Subcutaneous adipose tissue (tissue), 4 donors: Measurements from ENCODE around the gene PTTG1IP. TPM values are rescaled to one million over a fixed set of nuclear protein-coding genes. Genes with fewer than 3 reads are reported as not detected.

Source experiments
- total RNA-seq, 4 donors: library from RNA; depleted of rRNA; stranded (reverse); fragments of >200 nt; gene quantifications; one replicate each; pipeline ENCODE4 v1.1.0, GENCODE V29; 2016
- TF ChIP-seq, protein P1 (sequence below): fragments of 450-650 bp; IDR thresholded peaks from one replicate; pipeline ENCODE4 v1.5.1; 2016; ENCODE audit warnings: low read depth, mild to moderate bottlenecking, control low read depth, antibody characterized with exemption, moderate library complexity

The PTTG1IP gene
- total RNA-seq, 4 donors from 2014 or later = 131 to 244 (median 148) TPM

DNA sequence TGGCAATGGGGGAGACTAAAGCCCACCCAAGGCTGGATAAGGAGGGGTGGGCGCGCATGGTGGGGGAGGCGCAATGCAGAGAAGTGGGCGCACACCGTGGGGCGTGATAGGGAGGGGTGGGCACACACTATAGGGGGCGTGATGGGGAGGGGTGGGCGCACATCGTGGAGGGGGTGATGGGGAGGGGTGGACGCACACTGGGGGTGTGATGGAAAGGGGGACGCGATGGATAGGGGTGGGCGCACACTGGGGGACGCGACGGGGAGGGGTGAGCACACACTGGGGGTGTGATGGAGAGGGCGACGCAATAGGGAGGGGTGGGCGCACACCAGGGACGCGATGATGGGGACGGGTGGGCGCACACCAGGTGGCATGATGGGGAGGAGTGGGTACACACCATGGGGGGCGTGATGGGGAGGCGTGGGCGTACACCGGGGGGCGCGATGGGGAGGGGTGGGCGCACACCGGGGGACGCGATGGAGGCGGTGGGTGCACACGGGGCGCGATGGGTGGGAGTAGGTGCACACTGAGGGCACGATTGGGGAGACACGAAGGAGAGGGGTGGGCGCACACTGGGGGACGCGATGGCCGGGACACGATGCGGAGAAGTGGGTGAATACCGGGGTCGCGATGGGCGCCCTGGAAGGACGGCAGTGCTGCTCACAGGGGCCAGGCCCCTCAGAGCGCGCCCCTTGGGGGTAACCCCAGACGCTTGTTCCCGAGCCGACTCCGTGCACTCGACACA, 56.6 kb downstream of the PTTG1IP start:
- TF ChIP-seq, protein P1, sequence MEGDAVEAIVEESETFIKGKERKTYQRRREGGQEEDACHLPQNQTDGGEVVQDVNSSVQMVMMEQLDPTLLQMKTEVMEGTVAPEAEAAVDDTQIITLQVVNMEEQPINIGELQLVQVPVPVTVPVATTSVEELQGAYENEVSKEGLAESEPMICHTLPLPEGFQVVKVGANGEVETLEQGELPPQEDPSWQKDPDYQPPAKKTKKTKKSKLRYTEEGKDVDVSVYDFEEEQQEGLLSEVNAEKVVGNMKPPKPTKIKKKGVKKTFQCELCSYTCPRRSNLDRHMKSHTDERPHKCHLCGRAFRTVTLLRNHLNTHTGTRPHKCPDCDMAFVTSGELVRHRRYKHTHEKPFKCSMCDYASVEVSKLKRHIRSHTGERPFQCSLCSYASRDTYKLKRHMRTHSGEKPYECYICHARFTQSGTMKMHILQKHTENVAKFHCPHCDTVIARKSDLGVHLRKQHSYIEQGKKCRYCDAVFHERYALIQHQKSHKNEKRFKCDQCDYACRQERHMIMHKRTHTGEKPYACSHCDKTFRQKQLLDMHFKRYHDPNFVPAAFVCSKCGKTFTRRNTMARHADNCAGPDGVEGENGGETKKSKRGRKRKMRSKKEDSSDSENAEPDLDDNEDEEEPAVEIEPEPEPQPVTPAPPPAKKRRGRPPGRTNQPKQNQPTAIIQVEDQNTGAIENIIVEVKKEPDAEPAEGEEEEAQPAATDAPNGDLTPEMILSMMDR = no peak

DNA sequence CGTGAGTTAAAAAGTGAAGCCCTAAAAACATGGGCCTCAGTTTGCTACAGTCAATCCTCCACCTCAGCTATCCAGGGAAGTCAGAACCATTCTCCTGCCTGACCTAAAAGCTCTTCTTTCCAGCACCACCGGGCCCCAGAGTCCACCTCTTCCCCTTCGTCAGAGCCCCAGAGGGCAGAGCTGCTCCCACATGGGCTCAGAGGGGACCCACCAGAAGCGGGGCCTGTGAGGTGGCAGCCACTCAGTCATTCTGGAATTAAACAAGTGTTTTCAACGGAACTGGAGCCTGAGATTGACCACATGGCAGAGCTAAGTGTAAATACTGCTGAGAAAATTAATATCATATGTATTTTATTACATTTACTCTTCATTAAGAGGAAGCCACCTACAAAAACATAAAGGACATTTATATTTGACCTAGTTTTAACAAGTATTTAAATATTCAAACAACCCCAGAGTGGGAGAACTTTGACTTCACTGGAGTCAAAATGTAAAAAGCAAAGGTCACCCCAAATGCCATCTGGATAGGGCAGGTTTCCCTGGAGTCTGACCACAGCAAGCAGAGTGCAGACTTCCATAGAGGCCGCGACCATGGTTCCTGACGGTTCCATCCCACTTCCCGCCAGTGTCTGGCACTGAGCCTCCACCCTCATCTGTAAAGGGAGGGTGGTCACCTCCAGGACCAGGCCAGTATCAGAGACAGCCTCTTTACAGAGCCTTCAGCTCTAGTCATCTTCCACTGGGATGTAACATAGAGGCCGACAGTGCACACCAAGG, 57.5 kb downstream of the PTTG1IP start:
- TF ChIP-seq, protein P1 = no peak

DNA sequence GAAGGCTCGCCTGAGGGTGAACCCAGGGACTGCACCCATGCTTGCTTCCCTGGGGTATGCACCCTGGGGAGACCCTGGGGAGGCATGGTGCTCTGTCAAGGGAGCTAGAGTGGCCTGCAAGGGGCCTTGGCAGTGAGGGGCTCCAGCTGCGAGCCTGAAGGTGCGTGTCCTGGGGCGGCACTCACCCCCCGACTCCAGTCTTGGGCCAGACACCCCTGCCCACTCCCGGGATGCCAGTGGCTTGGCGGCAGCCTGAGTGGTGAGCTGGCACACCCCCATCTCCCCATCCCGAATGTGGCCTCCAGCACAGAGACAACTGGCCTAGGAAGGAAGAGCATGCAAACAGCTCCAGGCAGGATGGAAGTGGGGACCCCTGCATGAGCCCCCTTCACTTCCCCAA, 58.3 kb downstream of the PTTG1IP start:
- TF ChIP-seq, protein P1 = no peak

DNA sequence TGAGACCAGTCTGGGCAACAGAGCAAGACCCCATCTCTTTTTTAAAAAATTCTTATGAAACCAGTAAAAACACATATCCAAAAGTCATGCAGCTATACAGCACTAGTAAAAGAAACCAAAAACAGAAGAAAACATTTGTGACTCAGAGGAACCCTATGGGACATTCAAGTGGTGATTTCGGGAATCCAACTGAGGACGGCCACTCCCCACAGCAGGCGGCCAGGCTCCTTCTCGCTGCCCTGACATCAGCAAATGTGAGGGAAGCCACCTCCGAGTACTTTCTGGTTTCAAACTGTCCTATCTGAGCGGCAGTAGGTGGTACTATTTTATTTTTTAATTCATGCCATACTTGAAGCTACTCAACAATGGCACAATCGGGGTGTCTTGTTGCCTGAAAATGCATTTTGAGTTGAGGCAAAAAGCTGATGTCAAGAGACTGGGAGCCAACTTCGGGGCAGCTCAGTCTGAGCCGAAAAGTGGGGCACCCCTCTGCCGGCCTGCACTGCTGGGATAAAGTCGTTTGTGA, 58.9 kb downstream of the PTTG1IP start:
- TF ChIP-seq, protein P1 = no peak

DNA sequence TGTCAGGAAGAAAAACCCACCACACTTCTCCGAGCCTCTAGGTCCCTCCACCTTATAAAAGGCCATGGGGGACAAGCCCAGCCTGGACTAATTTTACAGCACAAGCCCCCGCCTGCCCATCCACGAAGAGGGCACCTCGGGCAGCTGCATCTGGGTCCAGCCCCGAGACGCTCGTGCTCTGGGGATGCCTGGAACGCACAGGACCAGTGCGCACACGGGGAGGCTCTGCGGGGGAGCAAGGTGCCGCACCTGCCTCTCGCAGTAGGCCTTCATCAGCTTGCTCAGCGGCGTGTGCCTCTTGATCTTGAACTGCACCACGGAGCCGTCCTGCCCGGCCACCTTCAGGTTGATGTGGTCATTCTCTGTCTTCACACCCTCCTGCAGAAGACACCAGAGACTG, 59.8 kb downstream of the PTTG1IP start:
- TF ChIP-seq, protein P1 = no peak

DNA sequence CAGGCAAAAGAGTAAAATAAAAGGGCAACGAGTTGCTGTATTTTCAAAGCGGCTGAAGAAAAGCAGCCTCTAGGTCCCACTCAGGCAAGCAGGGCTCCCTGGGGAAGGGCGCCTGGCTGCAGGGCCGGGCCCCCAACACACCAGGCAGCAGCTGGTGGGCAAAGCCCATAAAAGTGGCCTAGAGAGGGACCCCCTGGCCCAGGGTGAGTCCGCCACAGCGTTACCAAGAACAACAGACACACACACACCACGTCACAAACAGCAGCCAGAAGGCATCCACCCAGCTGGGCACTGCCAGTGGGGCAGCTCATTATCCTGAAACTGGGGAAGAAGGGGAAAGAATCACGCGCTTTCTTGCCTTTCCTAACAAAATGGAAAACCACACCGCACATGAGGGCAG, 60.3 kb downstream of the PTTG1IP start:
- TF ChIP-seq, protein P1 = no peak

DNA sequence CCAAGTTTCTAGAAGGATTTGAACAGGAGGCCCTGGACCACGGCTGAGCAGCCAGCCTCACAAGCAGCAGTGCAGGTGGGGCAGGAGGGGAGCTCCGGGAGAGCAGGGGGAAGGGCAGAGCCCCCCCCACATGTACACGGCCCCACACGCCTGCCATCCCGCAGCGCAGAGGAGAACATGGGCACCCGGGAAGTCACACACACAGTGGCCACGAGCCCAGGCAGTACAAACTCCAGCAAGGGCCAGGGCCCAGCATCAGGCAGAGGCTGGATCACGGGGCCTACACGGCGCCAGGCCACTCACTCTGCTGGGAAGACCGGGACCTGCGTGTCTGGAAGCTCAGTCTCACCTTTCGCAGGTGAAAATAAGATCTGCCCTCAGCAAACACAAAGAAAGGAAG, 60.9 kb downstream of the PTTG1IP start:
- TF ChIP-seq, protein P1 = no peak
